ENCODE results near the gene RGS7.
"Not testable (repeated sequence)": the region's sequence is repeated elsewhere in the genome, so short reads cannot be mapped to it uniquely, and the experiment has no call there.

RGS7 gene

GRCh38 chr1:241240069-241240468, 116.9 kb downstream of the RGS7 start:
- TF ChIP-seq, protein P1, sequence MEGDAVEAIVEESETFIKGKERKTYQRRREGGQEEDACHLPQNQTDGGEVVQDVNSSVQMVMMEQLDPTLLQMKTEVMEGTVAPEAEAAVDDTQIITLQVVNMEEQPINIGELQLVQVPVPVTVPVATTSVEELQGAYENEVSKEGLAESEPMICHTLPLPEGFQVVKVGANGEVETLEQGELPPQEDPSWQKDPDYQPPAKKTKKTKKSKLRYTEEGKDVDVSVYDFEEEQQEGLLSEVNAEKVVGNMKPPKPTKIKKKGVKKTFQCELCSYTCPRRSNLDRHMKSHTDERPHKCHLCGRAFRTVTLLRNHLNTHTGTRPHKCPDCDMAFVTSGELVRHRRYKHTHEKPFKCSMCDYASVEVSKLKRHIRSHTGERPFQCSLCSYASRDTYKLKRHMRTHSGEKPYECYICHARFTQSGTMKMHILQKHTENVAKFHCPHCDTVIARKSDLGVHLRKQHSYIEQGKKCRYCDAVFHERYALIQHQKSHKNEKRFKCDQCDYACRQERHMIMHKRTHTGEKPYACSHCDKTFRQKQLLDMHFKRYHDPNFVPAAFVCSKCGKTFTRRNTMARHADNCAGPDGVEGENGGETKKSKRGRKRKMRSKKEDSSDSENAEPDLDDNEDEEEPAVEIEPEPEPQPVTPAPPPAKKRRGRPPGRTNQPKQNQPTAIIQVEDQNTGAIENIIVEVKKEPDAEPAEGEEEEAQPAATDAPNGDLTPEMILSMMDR (conservative IDR thresholded peaks at IDR 0.05), result no peak
- H3K27ac ChIP-seq, result no peak overlapping the region

DNA sequence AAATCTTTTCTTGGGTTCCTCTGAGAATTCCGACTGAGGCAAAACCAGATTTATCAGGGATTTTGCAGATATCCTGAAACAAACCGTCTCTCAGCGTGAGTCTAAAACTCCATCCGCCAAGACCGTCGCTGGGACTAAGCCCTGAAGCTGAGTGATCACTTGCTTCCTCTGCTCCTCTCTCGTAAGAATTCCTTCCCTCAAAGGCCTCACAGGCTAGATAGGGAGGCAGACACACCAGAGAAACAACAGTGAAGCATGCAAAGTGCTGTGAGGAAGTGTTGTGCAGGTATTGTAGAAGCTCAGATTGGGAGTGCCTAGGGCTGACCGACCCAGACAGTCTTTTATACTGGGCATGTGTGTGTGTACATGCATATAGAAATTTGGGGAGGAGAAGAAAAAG, 119.1 kb downstream of the RGS7 start:
- TF ChIP-seq, protein P1 (conservative IDR thresholded peaks at IDR 0.05), result no peak
- H3K27ac ChIP-seq, result no peak overlapping the region

DNA sequence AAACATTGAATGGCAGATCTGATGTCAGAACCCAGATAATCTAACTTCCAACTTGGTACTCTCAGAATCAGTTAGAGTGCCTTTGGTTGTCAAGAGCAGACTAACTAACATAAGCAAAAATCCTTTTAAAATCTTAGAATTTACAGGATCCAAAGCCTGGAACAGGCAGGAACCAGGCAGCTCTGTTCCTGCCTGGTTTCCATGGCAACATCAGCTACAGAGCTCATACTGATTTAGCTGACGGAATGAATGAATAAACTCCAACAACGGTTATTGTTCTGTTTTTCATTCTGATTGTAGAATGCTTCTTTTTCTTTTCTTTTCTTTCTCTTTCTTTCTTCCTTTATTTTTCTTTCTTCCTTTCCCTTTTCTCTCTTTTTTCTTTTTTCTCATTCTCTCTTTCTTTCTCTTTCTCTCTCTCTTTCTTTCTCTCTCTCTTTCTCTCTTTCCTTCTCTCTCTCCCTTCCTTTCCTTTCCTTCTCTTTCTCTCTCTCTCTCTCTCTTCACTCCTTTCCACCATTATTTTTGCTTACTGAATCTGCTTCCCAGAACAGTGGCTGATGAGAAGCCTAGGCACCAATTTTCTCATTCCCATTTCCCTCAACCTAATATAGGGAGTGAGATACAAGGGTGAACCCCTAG, 121.6 kb downstream of the RGS7 start:
- TF ChIP-seq, protein P1 (conservative IDR thresholded peaks at IDR 0.05), result no peak

DNA sequence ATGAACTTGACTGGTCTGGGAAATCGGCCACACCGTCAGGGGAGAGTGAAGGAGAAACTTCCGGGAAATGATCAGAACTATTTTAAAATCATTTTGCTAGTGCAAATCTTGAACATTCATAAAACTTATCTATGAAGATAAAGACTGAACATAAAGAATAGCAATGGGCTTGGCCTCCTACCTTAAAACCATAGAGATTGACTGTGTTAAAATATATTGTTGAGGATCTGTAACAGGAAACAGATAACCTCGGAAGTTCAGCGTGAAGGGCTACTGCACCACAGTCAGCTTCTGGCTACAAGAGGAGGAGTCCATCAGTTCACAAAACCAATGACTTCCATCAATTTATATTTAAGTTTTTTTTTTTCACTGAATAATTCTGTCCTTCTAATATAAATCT, 127.3 kb downstream of the RGS7 start:
- TF ChIP-seq, protein P1 (conservative IDR thresholded peaks at IDR 0.05), result no peak
- peak overlapping the region; percentile 85 for H3K27ac ChIP-seq

More for the DNA sequence above, 121.6 kb downstream of the RGS7 start:
- H3K27ac ChIP-seq, result no peak overlapping the region

- TF ChIP-seq, protein P1 (conservative IDR thresholded peaks at IDR 0.05), result no peak
- H3K27ac ChIP-seq, result peak overlapping the region; percentile 85
Observed at GRCh38 chr1:241229216-241229615, 127.8 kb downstream of the RGS7 start.

DNA sequence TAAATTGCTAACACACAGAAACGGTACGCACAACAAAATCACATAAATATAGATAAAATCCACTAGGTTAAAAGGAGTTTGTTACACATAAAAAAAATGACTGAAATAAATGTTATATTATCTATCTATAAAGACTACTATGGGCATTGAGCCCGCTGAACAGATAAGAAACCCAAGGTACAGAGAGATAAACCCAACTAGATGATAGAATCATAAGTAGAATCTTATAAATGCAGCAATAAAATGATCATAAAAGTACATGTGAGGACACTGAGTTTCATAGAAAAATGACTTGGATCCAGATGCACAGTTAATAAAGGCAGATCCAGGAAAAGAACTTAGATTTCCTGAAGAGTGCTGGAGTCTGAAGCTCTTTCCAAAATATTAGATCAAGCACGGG, 128.7 kb downstream of the RGS7 start:
- TF ChIP-seq, protein P1 (conservative IDR thresholded peaks at IDR 0.05), result no peak
- H3K27ac ChIP-seq, result peak overlapping the region; percentile 85

GRCh38 chr1:241225741-241226140, 131.3 kb downstream of the RGS7 start:
- H3K27ac ChIP-seq, result peak overlapping the region; percentile 85
- TF ChIP-seq, protein P1 (conservative IDR thresholded peaks at IDR 0.05), result no peak

GRCh38 chr1:241224189-241224588, 132.8 kb downstream of the RGS7 start:
- H3K27ac ChIP-seq, result not testable (repeated sequence)

DNA sequence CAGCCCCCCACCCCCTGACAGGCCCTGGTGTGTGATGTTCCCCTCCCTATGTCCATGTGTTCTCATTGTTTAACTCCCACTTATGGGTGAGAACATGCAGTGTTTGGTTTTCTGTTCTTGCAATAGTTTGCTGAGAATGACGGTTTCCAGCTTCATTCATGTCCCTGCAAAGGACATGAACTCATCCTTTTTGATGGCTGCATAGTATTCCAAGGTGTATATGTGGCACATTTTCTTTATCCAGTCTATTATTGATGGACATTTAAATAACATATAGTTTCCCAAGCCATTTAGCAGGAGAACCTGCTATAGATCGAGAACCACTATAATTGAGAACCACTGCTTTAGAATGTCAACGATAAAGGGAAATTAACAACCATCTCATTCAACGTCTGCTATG, 134.2 kb downstream of the RGS7 start:
- H3K27ac ChIP-seq, result not testable (repeated sequence)

All from VCaP (cell line).